A673 (cell line): Measurements from ENCODE around the gene HBZ. TPM values are rescaled to one million over a fixed set of nuclear protein-coding genes. Genes with fewer than 3 reads are reported as not detected.

ENCODE experiments used
- Bru-seq: library from RNA; stranded (reverse); fragments of 400-500 nt; gene quantifications from one replicate; lab custom pipeline; 2021; lab: Mats Ljungman, UMichigan
- BruChase-seq, 2 experiments: library from RNA; stranded (reverse); fragments of 400-500 nt; gene quantifications; one replicate each; lab custom pipeline; 2021; lab: Mats Ljungman, UMichigan
- BruUV-seq: library from RNA; stranded (reverse); fragments of 400-500 nt; replicated peaks from 2 replicates; lab custom pipeline; 2021; lab: Mats Ljungman, UMichigan
- CTCF ChIA-PET: fragments of 300-600 bp; sonication (Branson Sonifier 250); formaldehyde crosslinking; loops from one replicate; lab custom pipeline; 2022; ENCODE audit warnings: antibody characterized with exemption; lab: Charles Lee
- POLR2A ChIA-PET: fragments of 300-600 bp; sonication (Branson Sonifier 250); formaldehyde crosslinking; loops from one replicate; lab custom pipeline; 2022; ENCODE audit warnings: antibody characterized with exemption; ENCODE audit not compliant: low non-redundant PET; lab: Charles Lee
- DNase-seq: peaks from one replicate; pipeline ENCODE4 v3.0.0-alpha.2; 2015; ENCODE audit warnings: low spot score
- H3K27ac ChIP-seq: fragments of 200-600 bp; sonication (generic); 2 replicates; pipeline ENCODE4 v1.5.1; 2016; ENCODE audit warnings: mixed run types, low read depth, mild to moderate bottlenecking, mixed read lengths, antibody characterized with exemption, low read length; ENCODE audit not compliant: poor library complexity, severe bottlenecking
- H3K27me3 ChIP-seq: fragments of 200-600 bp; sonication (generic); replicated peaks from 2 replicates; pipeline ENCODE4 v1.6.1; 2017; ENCODE audit warnings: mixed run types, low read depth, mild to moderate bottlenecking, mixed read lengths, antibody characterized with exemption, low read length; ENCODE audit not compliant: insufficient read depth, poor library complexity
- H3K36me3 ChIP-seq: fragments of 200-600 bp; sonication (generic); 2 replicates; pipeline ENCODE4 v1.6.1; 2016; ENCODE audit warnings: mixed run types, mild to moderate bottlenecking, mixed read lengths, antibody characterized with exemption, low read length; ENCODE audit not compliant: insufficient read depth, poor library complexity, severe bottlenecking
- H3K4me1 ChIP-seq: fragments of 200-600 bp; sonication (generic); 2 replicates; pipeline ENCODE4 v1.6.1; 2017; ENCODE audit warnings: mixed run types, mild to moderate bottlenecking, mixed read lengths, antibody characterized with exemption, low read length; ENCODE audit not compliant: insufficient read depth, poor library complexity, severe bottlenecking
- H3K4me3 ChIP-seq: fragments of 200-600 bp; sonication (generic); 2 replicates; pipeline ENCODE4 v1.5.1; 2016; ENCODE audit warnings: low read depth, mixed run types, mild to moderate bottlenecking, mixed read lengths, low read length; ENCODE audit not compliant: poor library complexity, severe bottlenecking
- H3K9me3 ChIP-seq: fragments of 200-600 bp; sonication (generic); 2 replicates; pipeline ENCODE4 v1.6.1; 2016; ENCODE audit warnings: mixed run types, low read depth, mild to moderate bottlenecking, mixed read lengths, antibody characterized with exemption, low read length; ENCODE audit not compliant: poor library complexity, severe bottlenecking
- CTCF ChIP-seq: fragments of 300-800, 200-600 bp; sonication (generic); conservative IDR thresholded peaks from 2 replicates; pipeline ENCODE4 v1.5.1; 2017; ENCODE audit warnings: low read depth, mild to moderate bottlenecking, antibody characterized with exemption, low read length, moderate library complexity, mixed read lengths
- EZH2 ChIP-seq: fragments of 200-600 bp; sonication (generic); IDR thresholded peaks from 2 replicates; pipeline ENCODE4 v1.6.1; 2017; ENCODE audit warnings: borderline replicate concordance, low read depth, mild to moderate bottlenecking, mixed read lengths, antibody characterized with exemption, low read length; ENCODE audit not compliant: poor library complexity, severe bottlenecking
- intact Hi-C: fragments of 100-400 bp; cut with micrococcal nuclease; formaldehyde crosslinking; loops from one replicate; pipeline ENCODE4 v1.10.0; 2022; ENCODE audit not compliant: unreplicated experiment
- long read RNA-seq: library from polyadenylated mRNA; stranded (forward); transcript quantifications from one replicate; pipeline ENCODE4 v2.0.0, GENCODE V29; 2022
- total RNA-seq: library from RNA; stranded (reverse); gene quantifications from 2 replicates; pipeline ENCODE4 v1.2.3, GENCODE V29; 2021

Gene HBZ
- total RNA-seq, result not detected in 2 replicates
- Bru-seq, nascent RNA, result not detected
- BruChase-seq, experiment 1, labeled RNA remaining after a 2-hour chase, result not detected
- BruChase-seq, experiment 2, labeled RNA remaining after a 6-hour chase, result not detected
- long read RNA-seq, result 0 reads

GRCh38 chr16:152141-153128 is at the start of gene HBZ:
TSS of gene HBZ (plus strand) at chr16:152644. CDS start at chr16:152910, 266 bp downstream.
- no peak within 1 kb of the TSS for H3K27ac ChIP-seq
- ChIA-PET POLR2A (no interaction called here), CTCF (no interaction called here)
- TF ChIP-seq CTCF, result no peak
- H3K4me1 ChIP-seq, result no peaks in the 10 kb centered on the region
- DNase-seq, result no peak
- BruUV-seq, result no TSS peak
- H3K36me3 ChIP-seq, result no peaks in the 10 kb centered on the region
- no peaks in the 10 kb centered on the region for H3K9me3 ChIP-seq
- no peaks in the 10 kb centered on the region for H3K27me3 ChIP-seq
- intact Hi-C loops, result no loop called here
- no peak within 1 kb of the TSS for H3K4me3 ChIP-seq

- TF ChIP-seq CTCF, result no peak
- no peak for TF ChIP-seq EZH2
- no peak for DNase-seq
- H3K4me3 ChIP-seq, result no peak overlapping the region
- CTCF ChIA-PET, result no interaction called here
- H3K36me3 ChIP-seq, result peaks cover 20% of the 10 kb centered on the region
- no peaks in the 10 kb centered on the region for H3K9me3 ChIP-seq
- no TSS peak for BruUV-seq
- no peaks in the 10 kb centered on the region for H3K27me3 ChIP-seq
- H3K27ac ChIP-seq, result no peak overlapping the region
- intact Hi-C loops, result no loop called here
- POLR2A ChIA-PET, result no interaction called here
- no peaks in the 10 kb centered on the region for H3K4me1 ChIP-seq
Measured at GRCh38 chr16:104355-104754, 48.1 kb upstream of the HBZ start.

- ChIA-PET CTCF (no interaction called here), POLR2A (no interaction called here)
- Histone ChIP-seq H3K4me1 (no peaks in the 10 kb centered on the region), H3K9me3 (no peaks in the 10 kb centered on the region), H3K27me3 (no peaks in the 10 kb centered on the region), H3K4me3 (no peak overlapping the region), H3K36me3 (peaks cover 21% of the 10 kb centered on the region), H3K27ac (no peak overlapping the region)
- TF ChIP-seq CTCF, result no peak
- TF ChIP-seq EZH2, result no peak
- DNase-seq, result no peak
- BruUV-seq, result no TSS peak
- intact Hi-C loops, result loop anchor here (5.0 kb wide), 1 partner anchor 257 kb away; no protein-coding TSS in a partner anchor
Measured at GRCh38 chr16:104928-105327, 47.5 kb upstream of the HBZ start.
